Measurements from ENCODE around the gene SYNDIG1. TPM values are rescaled to one million over a fixed set of nuclear protein-coding genes. Genes with fewer than 3 reads are reported as not detected.

SYNDIG1 gene
- total RNA-seq, 1 experiment from 2014 or later: not detected

GRCh38 chr20:24673678-24674570 is 204.5 kb downstream of the SYNDIG1 start:
- H3K27me3 ChIP-seq (ENCODE audit: low read length): no peaks in the 10 kb centered on the region
- H3F3A ChIP-seq (ENCODE audit: low read length, unreplicated experiment): no peaks in the 10 kb centered on the region
- no peaks in the 10 kb centered on the region for H3K36me3 ChIP-seq (ENCODE audit: low read depth, low read length)
- ChIA-PET POLR2A (ENCODE audit: unreplicated experiment) (no interaction called here), CTCF (no interaction called here)
- intact Hi-C loops (cut with micrococcal nuclease): no loop called here
- peak overlapping the region; percentile 91 for H3K27ac ChIP-seq (ENCODE audit: low read length)
- H3K9ac ChIP-seq (ENCODE audit: low read length): peak overlapping the region; percentile 55; the same call in 1 of the 2 replicates
- DNase-seq (peak; percentile 90), ATAC-seq (peak; percentile 39)
- H4K20me1 ChIP-seq (ENCODE audit: low read length): no peaks in the 10 kb centered on the region
- peaks cover 28% of the 10 kb centered on the region for H3K4me1 ChIP-seq (ENCODE audit: insufficient read depth, low read length)
- H3K9me2 ChIP-seq (replicated peaks; ENCODE audit: low read length): no peaks in the 10 kb centered on the region
- H3K79me2 ChIP-seq (ENCODE audit: low read length): no peaks in the 10 kb centered on the region
- no TSS peak for BruUV-seq (replicated peaks)
- no peaks in the 10 kb centered on the region for H3K9me3 ChIP-seq (ENCODE audit: low read length)
- no peak overlapping the region for H2AFZ ChIP-seq (ENCODE audit: low read length)
- peak overlapping the region; percentile 17; the same call in 1 of the 2 replicates for H3K4me3 ChIP-seq (ENCODE audit: low read length)
- H3K4me2 ChIP-seq (ENCODE audit: low read length): peak overlapping the region; percentile 76
- TF ChIP-seq EZH2 (IDR thresholded peaks at IDR 0.05; ENCODE audit: low read length, unreplicated experiment) (no peak), EZH2phosphoT487 (IDR thresholded peaks at IDR 0.05; ENCODE audit: borderline replicate concordance, low read length) (no peak)
- TF ChIP-seq, protein P1, sequence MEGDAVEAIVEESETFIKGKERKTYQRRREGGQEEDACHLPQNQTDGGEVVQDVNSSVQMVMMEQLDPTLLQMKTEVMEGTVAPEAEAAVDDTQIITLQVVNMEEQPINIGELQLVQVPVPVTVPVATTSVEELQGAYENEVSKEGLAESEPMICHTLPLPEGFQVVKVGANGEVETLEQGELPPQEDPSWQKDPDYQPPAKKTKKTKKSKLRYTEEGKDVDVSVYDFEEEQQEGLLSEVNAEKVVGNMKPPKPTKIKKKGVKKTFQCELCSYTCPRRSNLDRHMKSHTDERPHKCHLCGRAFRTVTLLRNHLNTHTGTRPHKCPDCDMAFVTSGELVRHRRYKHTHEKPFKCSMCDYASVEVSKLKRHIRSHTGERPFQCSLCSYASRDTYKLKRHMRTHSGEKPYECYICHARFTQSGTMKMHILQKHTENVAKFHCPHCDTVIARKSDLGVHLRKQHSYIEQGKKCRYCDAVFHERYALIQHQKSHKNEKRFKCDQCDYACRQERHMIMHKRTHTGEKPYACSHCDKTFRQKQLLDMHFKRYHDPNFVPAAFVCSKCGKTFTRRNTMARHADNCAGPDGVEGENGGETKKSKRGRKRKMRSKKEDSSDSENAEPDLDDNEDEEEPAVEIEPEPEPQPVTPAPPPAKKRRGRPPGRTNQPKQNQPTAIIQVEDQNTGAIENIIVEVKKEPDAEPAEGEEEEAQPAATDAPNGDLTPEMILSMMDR (conservative IDR thresholded peaks at IDR 0.05; ENCODE audit: low read depth, low read length): no peak

GRCh38 chr20:24674921-24675605 is 205.6 kb downstream of the SYNDIG1 start:
- H3K4me1 ChIP-seq (ENCODE audit: insufficient read depth, low read length): peaks cover 28% of the 10 kb centered on the region
- no TSS peak for BruUV-seq (replicated peaks)
- H4K20me1 ChIP-seq (ENCODE audit: low read length): no peaks in the 10 kb centered on the region
- POLR2A ChIA-PET (ENCODE audit: unreplicated experiment): no interaction called here
- CTCF ChIA-PET: no interaction called here
- intact Hi-C loops (cut with micrococcal nuclease): no loop called here
- H3K9me3 ChIP-seq (ENCODE audit: low read length): no peaks in the 10 kb centered on the region
- no peaks in the 10 kb centered on the region for H3F3A ChIP-seq (ENCODE audit: low read length, unreplicated experiment)
- no peaks in the 10 kb centered on the region for H3K27me3 ChIP-seq (ENCODE audit: low read length)
- no peak overlapping the region for H3K27ac ChIP-seq (ENCODE audit: low read length)
- H3K79me2 ChIP-seq (ENCODE audit: low read length): no peaks in the 10 kb centered on the region
- H2AFZ ChIP-seq (ENCODE audit: low read length): no peak overlapping the region
- no peak for DNase-seq
- H3K9ac ChIP-seq (ENCODE audit: low read length): no peak overlapping the region
- no peak overlapping the region for H3K4me2 ChIP-seq (ENCODE audit: low read length)
- no peaks in the 10 kb centered on the region for H3K36me3 ChIP-seq (ENCODE audit: low read depth, low read length)
- no peak for ATAC-seq
- TF ChIP-seq, protein P1 (conservative IDR thresholded peaks at IDR 0.05; ENCODE audit: low read depth, low read length): no peak
- TF ChIP-seq EZH2phosphoT487 (IDR thresholded peaks at IDR 0.05; ENCODE audit: borderline replicate concordance, low read length) (no peak), EZH2 (IDR thresholded peaks at IDR 0.05; ENCODE audit: low read length, unreplicated experiment) (no peak)
- H3K4me3 ChIP-seq (ENCODE audit: low read length): no peak overlapping the region
- H3K9me2 ChIP-seq (replicated peaks; ENCODE audit: low read length): no peaks in the 10 kb centered on the region

All from PC-3 (cell line).